PC-9 (cell line): ENCODE data around the gene RPA3.

Experiments used
- EZH2 ChIP-seq: fragments of 200-600 bp; sonication (generic); IDR thresholded peaks from 2 replicates; pipeline ENCODE4 v1.8.0; 2017; ENCODE audit warnings: antibody characterized with exemption, low read depth
- TF ChIP-seq, protein P1 (sequence below): fragments of 200-600 bp; sonication (generic); conservative IDR thresholded peaks from 2 replicates; pipeline ENCODE4 v1.6.1; 2017; ENCODE audit warnings: mixed run types, antibody characterized with exemption, mild to moderate bottlenecking, moderate library complexity

DNA sequence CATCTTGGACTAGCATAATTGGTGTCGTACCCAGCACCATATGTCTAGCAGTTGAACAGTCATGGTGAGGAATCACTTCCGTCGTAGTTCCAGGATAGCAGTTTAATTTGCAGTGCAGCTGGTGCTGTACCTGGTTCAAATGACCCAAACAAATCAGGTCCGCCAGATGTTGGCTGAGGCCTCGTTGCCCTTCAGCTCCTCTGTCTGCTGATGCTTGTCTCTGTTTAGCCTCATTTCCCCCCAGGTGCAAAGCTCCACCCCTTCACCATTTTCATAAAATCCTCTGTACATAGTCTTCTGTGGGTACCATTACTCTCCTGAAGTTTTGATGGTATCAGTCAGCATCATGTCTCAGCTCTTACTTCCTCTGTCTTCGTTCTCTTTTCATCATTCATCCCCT, 42.7 kb downstream of the RPA3 start:
- TF ChIP-seq, protein P1, sequence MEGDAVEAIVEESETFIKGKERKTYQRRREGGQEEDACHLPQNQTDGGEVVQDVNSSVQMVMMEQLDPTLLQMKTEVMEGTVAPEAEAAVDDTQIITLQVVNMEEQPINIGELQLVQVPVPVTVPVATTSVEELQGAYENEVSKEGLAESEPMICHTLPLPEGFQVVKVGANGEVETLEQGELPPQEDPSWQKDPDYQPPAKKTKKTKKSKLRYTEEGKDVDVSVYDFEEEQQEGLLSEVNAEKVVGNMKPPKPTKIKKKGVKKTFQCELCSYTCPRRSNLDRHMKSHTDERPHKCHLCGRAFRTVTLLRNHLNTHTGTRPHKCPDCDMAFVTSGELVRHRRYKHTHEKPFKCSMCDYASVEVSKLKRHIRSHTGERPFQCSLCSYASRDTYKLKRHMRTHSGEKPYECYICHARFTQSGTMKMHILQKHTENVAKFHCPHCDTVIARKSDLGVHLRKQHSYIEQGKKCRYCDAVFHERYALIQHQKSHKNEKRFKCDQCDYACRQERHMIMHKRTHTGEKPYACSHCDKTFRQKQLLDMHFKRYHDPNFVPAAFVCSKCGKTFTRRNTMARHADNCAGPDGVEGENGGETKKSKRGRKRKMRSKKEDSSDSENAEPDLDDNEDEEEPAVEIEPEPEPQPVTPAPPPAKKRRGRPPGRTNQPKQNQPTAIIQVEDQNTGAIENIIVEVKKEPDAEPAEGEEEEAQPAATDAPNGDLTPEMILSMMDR: no peak
- TF ChIP-seq EZH2: no peak
